ENCODE results near the gene RGS16. TPM values are rescaled to one million over a fixed set of nuclear protein-coding genes. Genes with fewer than 3 reads are reported as not detected.

Gene RGS16
- total and polyA plus RNA-seq, 8 donors, result 0.58 to 29.0 (median 1.9) TPM; not detected in 1

DNA sequence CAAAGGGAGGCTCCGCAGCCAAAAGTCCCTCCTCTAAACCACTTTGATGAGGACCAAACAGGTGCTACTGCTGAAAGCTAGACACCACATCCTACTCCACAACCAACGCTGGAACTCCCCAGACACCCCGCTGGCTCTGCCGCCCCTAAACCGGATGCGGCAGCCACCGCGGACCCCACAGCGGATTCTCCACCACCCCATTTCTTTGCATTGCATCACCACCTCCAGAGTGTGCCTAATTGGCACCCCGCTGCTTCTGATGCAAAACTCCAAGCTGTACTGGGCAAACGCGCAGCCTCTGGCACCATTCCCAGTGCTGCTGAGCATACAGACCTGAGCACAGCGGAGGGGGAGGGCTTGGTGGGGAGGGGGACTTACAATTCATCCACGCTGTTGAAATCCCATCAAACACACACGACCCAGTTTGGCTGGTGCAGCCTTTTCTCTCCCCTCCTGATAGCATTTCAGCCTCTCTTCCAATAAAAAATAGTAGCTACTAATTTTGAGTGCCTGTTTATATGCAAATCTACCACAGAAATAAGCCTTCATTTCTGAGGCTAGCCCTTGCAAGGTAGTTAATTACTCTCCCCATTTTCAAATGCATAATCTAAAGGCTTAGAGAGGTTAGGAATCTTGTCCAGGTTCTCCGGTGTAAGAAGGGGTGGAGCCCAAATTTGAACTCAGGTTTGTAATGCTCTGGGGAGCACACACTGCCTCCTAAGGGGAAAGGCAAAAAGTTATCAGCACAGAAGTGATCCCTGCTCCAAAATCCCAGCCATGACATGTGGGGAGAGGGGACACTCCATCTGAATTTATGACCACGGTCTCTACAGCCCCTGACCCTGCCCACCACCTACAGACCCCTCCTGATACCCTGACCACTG is 12.2 kb upstream of the RGS16 start:
- Histone ChIP-seq H3K9me3 (no peaks in the 10 kb centered on the region), H3K27ac (peak overlapping the region; percentile 36 to 93 (median 85)), H3K36me3 (no peaks in the 10 kb centered on the region), H3K4me3 (peak overlapping the region in 3 of 4 donors; percentile 41 to 53 (median 45)), H3K4me1 (peaks cover 21 to 44% (median 28%) of the 10 kb centered on the region in 4 donors), H3K27me3 (peaks cover 0 to 11% (median 0%) of the 10 kb centered on the region in 3 donors)
- intact Hi-C loops (cut with DNase I; ENCODE audit: low total_unique reads), result no loop called here
- no peak for TF ChIP-seq POLR2A (IDR thresholded peaks at IDR 0.05)
- peak in 1 of 3 donors; percentile 41 for TF ChIP-seq POLR2AphosphoS5 (IDR thresholded peaks at IDR 0.05)
- TF ChIP-seq, protein P1, sequence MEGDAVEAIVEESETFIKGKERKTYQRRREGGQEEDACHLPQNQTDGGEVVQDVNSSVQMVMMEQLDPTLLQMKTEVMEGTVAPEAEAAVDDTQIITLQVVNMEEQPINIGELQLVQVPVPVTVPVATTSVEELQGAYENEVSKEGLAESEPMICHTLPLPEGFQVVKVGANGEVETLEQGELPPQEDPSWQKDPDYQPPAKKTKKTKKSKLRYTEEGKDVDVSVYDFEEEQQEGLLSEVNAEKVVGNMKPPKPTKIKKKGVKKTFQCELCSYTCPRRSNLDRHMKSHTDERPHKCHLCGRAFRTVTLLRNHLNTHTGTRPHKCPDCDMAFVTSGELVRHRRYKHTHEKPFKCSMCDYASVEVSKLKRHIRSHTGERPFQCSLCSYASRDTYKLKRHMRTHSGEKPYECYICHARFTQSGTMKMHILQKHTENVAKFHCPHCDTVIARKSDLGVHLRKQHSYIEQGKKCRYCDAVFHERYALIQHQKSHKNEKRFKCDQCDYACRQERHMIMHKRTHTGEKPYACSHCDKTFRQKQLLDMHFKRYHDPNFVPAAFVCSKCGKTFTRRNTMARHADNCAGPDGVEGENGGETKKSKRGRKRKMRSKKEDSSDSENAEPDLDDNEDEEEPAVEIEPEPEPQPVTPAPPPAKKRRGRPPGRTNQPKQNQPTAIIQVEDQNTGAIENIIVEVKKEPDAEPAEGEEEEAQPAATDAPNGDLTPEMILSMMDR (IDR thresholded peaks at IDR 0.05), result no peak
- peak; percentile 86 to 88 for DNase-seq
- WGBS, 5 donors, result 5 to 7% (median 6%) methylated on average over 17 of the region's 17 CpGs

DNA sequence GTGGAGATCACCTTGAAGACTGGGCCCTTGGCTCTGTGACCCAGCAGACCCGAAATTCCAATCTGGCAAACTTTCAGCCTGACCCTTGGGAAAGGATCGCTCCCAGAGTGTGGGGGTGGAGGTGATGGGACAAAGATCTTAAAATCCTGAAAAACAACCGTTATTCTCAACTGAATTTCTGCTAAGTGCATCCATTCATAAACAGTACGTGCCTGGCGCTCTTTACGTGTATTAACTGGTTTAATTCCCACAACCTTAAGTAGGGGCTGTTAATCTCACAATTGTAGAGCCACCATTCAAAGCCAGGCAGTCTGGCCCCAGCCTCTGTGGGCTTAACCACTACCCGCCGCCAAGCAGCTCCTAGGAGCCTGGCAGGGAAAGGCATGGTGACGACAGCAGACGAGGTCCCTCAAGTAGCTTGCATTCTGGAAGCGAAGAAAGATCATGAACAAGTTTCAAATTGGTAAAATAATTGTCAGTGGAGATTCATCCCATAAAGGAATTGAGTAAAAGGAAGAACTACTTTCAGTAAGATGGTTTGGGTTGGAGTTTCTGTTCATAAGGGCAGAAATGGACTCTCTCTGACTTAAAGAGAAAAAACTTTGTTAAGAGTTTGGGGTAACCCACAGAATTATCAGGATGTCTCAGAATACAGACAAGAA is 11.4 kb upstream of the RGS16 start:
- peaks cover 0 to 11% (median 0%) of the 10 kb centered on the region in 3 donors for H3K27me3 ChIP-seq
- H3K9me3 ChIP-seq, result no peaks in the 10 kb centered on the region
- 19 to 39% (median 31%) methylated on average over 11 of the region's 11 CpGs for WGBS, 5 donors
- TF ChIP-seq POLR2AphosphoS5 (IDR thresholded peaks at IDR 0.05), result peak in 1 of 3 donors; percentile 25
- TF ChIP-seq, protein P1 (IDR thresholded peaks at IDR 0.05), result no peak
- peak overlapping the region; percentile 41 to 53 (median 48) for H3K4me3 ChIP-seq
- H3K36me3 ChIP-seq, result no peaks in the 10 kb centered on the region
- DNase-seq, result peak in 1 of 2 donors; percentile 74
- peaks cover 21 to 44% (median 28%) of the 10 kb centered on the region in 4 donors for H3K4me1 ChIP-seq
- peak overlapping the region; percentile 66 to 93 (median 85) for H3K27ac ChIP-seq
- intact Hi-C loops (cut with DNase I; ENCODE audit: low total_unique reads), result no loop called here

DNA sequence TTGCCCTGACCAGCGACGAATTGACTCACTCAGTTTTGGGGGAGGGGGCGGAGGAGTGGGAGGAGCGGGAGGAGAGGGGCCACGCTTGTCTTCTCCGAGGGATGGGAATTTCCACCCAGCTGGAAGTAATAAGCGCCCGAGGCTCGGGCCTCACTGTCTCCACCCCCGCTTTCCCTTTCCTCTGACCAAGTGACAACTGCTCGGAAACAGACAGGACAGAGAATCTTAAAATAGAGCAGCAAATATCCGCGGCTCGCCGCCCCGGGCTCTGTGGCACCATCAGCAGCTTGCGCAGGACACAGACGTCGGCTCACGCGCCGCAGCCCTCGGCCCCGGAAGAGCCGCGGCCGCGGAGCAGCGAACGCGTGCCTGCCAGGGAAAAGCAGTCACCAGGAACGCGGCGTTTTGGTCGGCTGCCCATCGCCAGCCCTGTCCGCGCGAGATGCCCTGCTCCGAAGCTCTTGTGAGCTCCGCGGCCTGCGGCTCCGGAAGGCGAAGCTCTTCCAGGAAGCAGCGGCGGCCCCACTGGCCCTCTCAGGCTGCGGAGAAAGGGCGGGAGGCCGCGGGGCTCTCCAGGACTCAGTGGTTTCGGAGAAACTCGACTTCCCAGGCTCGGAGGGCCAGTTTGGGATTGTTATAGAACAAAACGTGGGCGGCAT is 10.7 kb upstream of the RGS16 start:
- intact Hi-C loops (cut with DNase I; ENCODE audit: low total_unique reads), result no loop called here
- WGBS, 5 donors, result 1 to 2% (median 1%) methylated on average over 14 to 56 of the region's 56 CpGs
- H3K27me3 ChIP-seq, result peaks cover 0 to 11% (median 0%) of the 10 kb centered on the region in 3 donors
- peak; percentile 76 to 91 for DNase-seq
- H3K27ac ChIP-seq, result peak overlapping the region; percentile 66 to 93 (median 85)
- H3K4me1 ChIP-seq, result peaks cover 21 to 44% (median 28%) of the 10 kb centered on the region in 4 donors
- H3K36me3 ChIP-seq, result no peaks in the 10 kb centered on the region
- H3K4me3 ChIP-seq, result peak overlapping the region; percentile 41 to 53 (median 48)
- H3K9me3 ChIP-seq, result no peaks in the 10 kb centered on the region
- no peak for TF ChIP-seq EP300 (IDR thresholded peaks at IDR 0.05)
- TF ChIP-seq, protein P1 (IDR thresholded peaks at IDR 0.05), result no peak
- peak; percentile 60 to 71 (median 70) for TF ChIP-seq POLR2AphosphoS5 (IDR thresholded peaks at IDR 0.05)

DNA sequence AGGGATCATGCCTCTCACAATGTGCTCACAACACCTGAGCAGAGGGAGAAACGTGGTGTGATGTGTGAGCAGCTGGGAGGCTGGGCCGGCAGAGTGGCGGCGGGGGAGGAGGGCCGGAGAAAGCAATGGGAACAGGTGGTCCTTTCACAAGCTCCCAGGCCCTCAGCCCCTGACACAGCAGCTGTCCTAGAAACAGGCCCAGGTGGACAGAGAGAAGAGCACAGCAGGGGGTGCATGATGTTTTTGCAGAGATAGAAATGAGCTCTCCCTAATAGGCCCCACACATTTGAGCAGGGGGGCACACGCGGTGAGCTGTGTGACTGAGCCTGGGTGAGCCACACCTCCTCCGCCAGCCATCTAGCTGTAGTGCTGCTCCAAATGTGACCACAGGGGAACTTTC is 7.6 kb upstream of the RGS16 start:
- H3K4me3 ChIP-seq, result no peak overlapping the region
- intact Hi-C loops (cut with DNase I; ENCODE audit: low total_unique reads), result no loop called here
- H3K27me3 ChIP-seq, result peaks cover 0 to 11% (median 0%) of the 10 kb centered on the region in 3 donors
- H3K36me3 ChIP-seq, result no peaks in the 10 kb centered on the region
- no peak overlapping the region for H3K27ac ChIP-seq
- WGBS, 5 donors, result 88 to 99% (median 92%) methylated on average over 6 to 8 of the region's 8 CpGs
- no peaks in the 10 kb centered on the region for H3K9me3 ChIP-seq
- peaks cover 21 to 31% (median 24%) of the 10 kb centered on the region in 4 donors for H3K4me1 ChIP-seq
- TF ChIP-seq EP300 (IDR thresholded peaks at IDR 0.05) (no peak), POLR2AphosphoS5 (IDR thresholded peaks at IDR 0.05) (no peak), POLR2A (IDR thresholded peaks at IDR 0.05) (no peak)
- TF ChIP-seq, protein P1 (IDR thresholded peaks at IDR 0.05), result no peak
- peak in 1 of 2 donors; percentile 54 for DNase-seq

Measured in stomach (tissue), 9 donors.